ENCODE measurements around the gene GPR18.

The GPR18 gene

DNA sequence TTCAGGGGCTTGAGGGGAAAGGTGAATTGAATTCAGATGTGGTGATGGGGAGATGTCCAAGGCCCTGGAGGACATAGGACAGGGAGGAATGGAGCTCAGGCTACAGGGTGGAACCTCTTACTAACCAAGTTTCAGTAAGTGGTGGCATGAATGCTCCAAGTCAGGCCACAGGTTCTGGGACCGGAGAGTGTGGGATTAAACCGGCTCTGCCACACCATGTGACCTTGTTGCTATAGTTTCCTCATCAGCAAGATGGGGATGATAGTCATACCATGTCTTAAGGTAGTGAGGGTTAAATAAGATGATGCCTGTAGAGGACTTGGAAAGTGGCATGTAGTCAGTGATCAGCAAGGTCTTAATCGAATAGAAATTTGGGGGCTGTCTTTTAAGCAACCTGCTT lies 32.7 kb upstream of the GPR18 start:
- DNase-seq (ENCODE audit: low spot score): no peak

DNA sequence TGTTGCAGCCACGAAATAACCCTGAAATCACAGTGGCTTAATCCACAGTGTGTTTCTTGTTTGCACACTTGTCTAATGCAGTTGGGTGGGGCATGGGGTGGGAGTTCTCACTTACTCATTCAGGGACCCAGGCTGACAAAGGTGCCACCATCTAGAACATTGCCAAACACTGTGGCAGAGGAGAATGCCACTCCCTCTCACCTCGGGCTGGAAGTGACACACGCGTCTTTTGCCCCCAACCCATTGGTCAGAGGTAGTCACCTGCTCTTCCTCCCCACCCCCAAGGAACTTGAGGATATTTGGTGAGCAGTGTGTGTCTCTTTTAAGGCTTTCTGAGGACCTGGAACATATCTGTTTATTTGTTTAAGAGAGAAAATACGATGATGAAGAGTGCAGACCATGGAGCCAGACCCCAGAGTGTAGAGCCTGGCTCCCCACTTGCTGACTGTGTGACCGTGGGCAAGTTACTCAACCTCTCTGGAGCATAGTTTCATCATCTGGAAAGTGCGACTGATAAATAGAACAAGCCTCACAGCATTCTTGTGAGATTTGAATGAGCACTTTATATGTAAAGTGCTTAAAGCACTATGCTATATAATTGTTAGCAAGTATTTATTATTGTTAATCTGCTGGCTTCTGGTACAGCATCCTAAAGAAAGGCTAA lies 31.6 kb upstream of the GPR18 start:
- DNase-seq (ENCODE audit: low spot score): no peak

DNA sequence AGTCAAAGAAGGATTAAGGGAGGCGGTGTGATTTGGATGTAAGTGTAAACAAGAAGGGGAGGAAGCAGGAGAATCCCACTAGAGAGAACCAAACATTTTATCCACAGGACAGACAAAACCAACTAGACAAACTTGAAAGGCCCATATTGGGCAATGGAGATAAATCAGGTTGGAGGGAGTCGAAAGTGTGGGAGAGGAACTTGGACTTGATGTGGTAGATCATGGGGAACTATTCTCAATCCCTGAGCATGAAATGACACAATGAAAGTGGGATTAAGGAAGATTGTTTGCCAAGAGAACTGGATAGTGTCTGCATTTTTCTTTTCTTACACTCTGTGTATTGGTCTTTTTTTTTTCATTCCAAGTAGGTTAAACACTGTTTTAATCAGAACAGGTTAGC lies 31.1 kb upstream of the GPR18 start:
- DNase-seq (ENCODE audit: low spot score): no peak

DNA sequence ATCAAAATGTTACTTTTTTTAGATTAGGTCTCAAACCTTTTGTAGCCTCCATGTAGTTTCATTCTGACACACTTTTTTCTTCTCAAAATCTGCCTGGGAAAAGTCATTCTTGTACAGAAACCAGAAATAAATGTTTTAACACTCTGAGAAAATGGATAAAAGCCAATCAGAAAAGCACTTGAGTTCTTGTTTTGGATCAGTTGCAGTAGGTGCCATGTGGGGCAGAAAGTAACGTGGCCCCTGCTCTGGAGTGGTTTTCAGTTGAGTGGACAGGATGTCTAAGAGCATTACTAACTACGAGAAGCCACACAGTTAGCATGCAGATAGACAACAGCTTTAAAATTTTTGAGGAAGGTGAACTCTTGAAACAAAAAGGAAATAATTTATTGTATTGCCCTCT lies 29.9 kb upstream of the GPR18 start:
- no peak for DNase-seq (ENCODE audit: low spot score)

DNA sequence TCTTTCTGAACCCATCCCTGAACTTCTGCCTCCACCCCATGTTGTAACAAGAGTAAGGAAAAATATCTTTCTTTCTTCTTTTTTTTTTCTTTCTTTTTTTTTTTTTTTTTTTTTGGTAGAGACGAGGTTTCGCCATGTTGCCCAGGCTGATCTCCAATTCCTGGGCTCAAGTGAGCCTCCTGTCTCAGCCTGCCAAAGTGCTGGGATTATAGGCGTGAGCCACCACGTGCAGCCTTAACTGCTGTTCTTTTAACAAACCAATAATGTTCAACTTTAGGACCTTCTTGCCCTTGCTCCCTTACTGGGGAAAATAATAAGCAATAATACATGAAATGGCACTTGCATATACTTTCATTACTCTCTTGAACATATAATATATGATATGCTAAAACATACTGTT lies 29.4 kb upstream of the GPR18 start:
- DNase-seq (ENCODE audit: low spot score): no peak

DNA sequence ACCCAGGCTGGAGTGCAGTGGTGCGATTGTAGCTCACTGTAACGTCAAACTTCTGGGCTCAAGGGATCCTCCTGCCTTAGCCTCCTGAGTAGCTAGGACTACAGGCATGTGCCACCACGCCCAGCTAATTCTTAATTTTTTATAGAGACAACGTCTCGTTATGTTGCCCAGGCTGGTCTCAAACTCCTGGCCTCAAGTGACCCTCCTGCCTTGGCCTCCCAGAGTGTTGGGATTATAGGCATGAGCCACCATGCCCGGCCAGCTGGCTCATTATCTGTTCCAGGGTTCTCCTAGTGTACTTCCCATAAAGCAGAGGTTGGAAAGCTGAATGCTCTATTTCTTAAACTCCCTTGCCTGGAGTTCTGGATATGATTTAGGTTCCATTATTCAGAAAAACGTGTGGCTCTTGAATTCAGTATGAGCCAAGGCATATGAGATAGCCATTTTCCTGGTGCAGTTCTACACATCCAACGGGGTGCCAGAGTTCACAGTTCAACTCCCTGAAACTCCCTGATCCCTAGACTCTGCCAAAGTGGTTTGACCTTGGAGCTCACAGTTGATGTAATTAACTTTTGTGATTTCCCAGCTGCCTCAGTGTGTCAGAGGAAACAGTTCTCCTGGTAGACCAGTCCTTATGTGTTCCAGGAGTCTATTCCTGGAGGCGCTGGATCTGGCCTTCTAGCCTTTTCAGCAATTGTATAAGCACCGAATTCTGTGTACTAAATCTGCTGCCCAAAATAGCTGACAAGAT lies 27.4 kb upstream of the GPR18 start:
- no peak for DNase-seq (ENCODE audit: low spot score)

DNA sequence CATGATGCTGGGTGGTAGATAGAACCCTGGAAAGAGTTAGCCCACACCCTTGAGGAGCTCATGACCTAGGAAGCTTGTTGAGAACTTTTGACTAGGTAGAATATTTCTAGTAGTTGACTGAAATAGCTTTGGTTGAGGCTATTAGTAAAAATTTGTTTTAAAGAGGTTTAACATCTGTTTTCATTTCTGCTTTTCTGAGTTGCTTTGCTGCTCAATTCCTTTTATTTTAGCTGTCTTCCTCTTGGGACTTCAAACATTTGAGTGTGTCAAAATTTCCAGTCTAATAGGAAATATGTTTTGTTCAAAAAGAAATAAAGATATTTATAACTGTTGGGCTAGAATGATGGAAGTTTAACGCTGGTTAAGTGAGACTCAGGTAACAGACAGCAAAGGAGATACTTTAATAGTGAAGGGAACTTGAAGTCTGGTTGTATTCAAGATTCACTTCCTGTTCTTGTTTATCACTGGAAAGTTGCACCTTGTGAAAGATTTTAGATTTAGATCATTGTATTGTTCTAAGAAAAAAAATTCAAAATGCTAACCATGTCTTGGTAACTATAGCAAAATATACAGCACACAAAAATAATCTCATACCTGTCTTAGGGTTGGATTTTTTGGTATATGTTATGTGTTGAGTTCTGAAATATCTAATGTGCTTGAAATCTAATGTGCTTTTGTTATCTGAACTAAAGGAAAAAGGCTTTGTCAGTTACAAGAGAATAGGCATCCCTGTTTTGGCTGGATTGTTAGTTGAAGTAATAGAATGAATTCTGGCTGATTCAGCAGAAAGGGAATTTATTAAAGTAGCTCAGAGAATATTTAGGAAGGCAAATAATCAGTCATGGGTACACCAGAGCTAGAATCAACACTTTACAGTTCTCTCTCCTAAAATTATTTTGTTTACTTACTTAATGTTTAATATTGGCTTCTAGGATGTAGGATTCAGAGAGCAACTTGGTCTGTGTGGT lies 24.4 kb upstream of the GPR18 start:
- DNase-seq (ENCODE audit: low spot score): peak; percentile 16

DNA sequence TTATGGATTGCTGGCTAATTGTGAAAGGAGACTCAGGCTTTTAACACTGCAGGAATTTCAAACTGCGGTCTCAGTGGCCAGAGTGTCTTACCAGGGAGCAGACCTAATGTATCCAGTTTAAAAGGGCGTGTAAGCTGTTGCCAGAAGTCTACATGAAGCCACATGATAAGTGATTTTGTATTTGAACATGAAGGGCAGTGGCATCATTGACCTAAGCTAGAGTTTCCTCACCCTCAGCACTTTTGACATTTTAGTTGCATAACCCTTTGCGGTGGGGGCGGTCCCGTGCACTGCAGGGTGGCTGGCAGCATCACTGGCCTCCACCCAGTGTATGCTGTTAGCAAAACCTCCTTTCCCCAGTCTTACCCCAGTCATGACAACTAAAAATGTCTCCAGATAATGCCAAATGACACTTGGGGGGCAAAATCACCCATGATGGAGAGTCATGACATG lies 23.7 kb upstream of the GPR18 start:
- DNase-seq (ENCODE audit: low spot score): peak; percentile 79

DNA sequence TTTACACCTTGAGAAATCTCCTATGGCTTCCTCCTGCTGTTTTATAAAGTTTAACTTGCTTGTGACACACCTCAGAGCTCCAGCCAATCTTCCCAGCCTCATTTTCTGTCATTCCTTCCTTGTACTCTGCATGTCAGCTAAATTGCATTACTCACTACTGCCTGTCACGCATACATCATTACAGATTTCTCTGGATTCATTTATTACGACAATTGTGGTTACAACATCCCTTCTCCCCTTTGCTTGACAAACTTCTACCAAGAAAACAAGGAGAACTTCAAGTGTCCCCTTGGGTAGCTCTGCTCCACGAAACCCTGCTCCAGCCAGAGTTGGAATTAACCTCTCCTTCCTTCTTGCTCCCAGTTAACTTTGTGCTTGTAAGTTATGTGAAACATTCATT lies 22.0 kb upstream of the GPR18 start:
- peak; percentile 52 for DNase-seq (ENCODE audit: low spot score)

DNA sequence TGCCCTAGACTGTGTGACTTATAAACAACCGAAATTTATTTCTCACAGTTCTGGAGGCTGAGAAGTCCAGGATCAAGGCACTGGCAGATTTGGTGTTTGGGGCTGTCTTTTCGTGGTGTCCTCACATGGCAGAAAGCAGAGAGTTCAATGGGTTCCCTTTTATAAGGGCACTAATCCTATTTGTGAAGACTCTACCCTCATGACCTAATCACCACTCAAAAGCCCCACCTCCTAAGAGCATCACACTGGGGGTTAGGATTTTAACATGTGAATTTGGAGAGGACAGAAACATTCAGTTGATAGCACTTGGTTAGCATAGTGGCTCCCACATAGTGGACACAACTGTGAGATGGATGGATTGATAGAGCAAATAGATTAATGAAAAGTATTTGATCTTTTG lies 21.5 kb upstream of the GPR18 start:
- DNase-seq (ENCODE audit: low spot score): no peak

DNA sequence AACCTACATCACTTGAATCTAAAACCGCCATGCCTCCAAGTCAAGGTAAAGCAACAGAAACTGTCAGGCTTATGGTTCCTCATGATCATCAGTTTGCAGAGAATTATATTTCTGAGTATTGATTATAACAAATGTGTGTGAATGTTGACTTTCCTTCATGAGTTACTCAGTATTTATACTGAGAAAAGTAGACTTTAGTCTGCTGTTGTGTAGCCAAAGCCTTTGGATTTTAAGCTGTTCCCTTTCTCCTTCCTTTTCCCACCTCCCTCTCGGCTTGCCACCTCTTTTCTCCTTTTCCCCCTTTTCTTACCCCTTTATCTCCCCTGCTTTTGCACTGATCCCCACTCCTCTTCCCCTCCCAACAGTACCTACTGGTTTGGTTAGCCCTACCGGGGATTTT lies 20.7 kb upstream of the GPR18 start:
- no peak for DNase-seq (ENCODE audit: low spot score)

DNA sequence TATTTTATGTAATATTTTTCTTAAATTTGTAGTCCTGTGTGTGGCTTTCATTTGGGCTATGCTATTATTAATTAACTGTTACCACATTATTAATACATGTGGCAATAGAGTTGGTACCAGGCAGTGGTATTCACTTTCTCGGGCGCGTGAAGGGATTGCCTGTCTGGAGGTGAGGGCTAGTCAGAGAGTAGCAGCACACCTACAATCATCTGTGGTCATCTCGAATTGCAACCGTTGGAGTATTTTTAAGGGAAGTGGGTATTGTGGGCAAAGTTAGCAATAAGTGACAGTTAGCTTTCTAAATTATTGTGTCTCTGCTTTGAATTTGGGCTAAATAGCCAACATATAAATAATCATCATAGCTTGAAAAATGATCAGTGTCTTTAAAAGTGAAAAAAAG lies 20.0 kb upstream of the GPR18 start:
- no peak for DNase-seq (ENCODE audit: low spot score)

DNA sequence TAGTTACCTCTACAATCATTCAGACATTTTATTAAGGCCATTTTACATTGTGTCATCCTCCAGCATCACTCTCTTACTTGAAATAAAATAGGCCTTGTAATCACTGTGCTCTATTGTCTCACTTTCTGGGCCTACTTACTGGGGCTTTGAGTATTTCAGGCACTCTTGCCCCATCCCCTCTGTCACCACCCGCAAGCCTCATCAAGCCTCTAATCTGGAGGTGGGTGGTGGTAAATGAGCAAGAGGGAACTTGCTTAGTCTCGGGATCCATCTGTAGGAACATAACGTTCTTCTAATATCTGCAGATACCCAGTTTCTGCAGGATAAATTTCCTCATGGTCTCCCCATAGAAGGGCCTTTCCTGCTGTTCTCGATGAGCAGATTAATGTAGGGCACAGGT lies 19.4 kb upstream of the GPR18 start:
- no peak for DNase-seq (ENCODE audit: low spot score)

DNA sequence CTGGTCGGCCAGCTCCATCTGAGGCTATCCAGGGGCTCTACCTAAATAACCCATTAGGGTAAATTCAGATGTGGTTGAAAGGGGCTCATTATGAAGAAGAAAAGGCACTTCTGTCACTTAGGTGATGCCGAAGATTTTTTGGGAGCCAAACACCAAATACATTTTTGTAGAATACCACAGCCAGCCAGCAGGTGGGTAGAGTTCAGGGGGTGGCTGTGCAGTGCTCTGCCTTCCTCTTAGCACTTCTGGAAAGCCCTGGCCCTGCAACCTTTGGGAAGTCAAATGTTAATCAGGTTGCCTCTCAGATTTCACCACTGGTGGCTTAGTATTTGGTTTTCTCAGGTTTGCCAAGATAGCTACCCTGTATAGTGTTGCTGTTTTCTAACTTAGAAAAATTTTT lies 18.5 kb upstream of the GPR18 start:
- no peak for DNase-seq (ENCODE audit: low spot score)

DNA sequence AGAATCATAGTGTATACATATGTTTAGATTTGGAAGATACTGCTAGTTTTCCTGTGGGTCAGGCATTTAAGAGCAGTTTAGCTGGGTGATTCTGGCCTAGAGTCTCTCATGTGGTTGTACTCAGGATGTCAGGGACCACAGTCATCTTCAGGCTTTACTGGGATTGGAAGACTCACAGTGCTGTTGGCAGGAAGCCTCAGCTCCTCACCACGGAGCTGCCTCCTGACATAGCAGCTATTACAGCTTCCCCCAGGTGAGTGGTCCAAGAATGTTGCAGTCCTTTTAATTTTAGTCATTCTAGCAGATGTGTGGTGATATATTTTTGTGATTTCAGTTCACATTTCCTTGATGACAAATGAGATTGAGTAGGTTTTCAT lies 16.9 kb upstream of the GPR18 start:
- DNase-seq (ENCODE audit: low spot score): peak; percentile 55

DNA sequence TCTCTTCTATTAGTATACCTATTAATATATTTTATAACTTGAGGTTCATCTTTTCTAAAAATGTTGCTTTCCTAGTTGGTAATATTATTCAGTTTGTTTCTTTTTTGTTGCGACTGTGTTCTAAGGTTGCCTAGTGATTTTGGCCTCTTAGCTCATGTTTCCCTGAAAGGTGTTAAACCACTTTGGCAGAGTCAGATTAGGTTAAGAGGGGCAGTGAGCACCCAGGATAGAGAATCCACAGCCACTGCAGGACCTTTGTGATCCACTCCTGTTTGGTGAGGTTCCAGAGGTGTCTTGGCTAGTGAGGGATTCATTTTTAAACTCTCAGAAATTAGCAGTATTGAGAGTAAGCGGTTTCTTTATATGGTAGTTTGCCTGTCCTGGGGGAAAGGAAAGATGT lies 14.9 kb upstream of the GPR18 start:
- no peak for DNase-seq (ENCODE audit: low spot score)

DNA sequence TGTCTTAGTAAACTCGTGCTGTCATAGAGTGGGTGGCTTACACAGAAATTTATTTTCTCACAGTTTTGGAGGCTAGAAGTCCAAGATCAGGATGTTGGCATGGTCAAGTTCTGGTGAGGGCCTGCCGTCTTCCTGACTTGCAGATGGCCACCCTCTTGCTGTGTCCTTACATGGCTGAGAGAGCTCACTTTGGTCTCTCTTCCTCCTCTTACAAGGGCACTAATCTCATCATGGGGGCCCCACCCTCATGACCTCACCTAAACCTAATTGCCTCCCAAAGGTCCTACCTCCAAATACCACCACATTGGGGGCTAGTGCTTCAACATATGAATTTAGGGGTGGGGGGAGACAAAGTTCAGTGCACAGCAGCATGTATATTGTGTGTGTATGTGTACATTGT lies 14.3 kb upstream of the GPR18 start:
- no peak for DNase-seq (ENCODE audit: low spot score)

DNA sequence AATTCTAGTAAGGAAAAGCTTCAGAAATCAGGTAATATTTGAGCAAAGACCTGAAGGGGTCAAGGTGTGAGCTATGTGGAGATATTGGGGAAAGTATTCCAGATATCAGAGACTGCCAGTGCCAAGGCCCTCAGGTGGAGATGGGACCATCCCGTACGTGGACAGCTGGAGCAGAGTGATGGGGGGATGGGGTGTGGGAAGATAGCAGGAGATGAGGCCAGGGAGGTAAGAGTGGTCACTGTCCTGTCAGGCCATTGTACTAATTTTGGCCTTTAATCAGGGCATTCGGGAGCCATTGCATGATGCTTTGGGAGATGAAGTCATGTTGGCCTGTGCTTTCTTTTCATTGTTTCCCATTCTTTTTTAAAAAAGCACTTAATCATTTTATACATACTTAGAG lies 13.1 kb upstream of the GPR18 start:
- no peak for DNase-seq (ENCODE audit: low spot score)

DNA sequence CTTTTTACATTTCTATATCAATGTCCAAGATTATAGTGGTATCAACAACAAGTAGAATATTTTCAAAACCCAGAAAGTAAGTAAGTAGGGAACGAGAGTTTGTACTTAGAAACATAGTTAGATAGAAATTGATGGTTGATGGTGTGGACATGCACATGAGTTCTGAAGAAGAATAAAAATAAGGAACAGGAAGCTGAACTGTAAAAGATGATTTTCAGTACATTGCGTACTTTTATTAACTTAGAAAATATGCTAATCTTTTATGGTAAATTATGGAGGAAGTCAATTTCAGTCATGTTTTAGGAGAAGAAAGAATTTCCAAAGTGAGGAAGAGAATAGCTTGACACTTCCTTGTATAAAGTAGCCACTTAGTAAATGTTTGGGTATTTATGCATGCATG lies 12.3 kb upstream of the GPR18 start:
- no peak for DNase-seq (ENCODE audit: low spot score)

DNA sequence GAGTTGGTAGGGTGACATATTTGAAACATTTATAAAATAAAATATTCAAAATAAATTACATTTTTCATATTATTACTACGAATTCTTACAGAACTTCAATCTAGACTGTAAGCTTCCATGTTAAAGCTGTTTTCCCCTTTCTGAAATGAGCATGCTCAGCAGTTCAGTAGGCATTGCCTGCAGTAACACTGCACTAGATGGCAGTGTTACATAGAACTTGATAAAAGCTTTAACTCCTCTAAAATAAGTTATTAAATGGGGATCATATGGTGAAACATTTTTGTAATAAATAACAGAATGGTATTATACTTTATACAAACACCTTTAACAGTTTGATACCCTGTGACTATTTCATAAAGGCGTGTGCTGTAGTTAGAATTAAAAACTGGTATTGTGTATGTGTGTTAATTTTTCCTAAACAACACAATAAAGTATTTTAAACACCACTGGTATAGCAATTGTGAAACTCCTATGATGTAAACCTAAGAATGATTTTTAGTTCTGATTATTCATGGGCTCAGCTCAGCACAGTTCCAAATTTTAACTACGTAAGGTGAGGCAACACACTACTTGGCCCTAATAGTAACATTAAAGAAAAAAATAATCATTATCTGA lies 11.6 kb upstream of the GPR18 start:
- peak; percentile 59 for DNase-seq (ENCODE audit: low spot score)

DNA sequence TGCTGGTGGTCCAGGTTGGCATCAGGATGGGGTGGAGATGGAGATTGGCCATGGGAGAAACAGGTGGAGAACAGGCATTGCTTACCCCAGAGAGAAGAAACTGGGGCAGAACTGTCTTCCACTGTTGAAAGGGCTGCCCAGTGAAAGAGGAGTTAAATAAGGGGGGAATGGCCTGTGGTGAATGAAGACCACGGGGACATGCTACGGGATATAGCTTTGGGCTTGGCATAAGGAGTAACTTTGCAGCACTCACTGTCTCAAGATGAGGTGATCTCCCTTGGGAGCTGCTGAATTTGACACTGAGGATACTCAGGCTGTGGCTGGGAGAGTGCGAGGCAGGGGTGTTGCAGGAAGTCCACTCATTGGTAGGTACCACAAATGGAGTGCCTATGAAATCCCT lies 10.6 kb upstream of the GPR18 start:
- DNase-seq (ENCODE audit: low spot score): no peak

DNA sequence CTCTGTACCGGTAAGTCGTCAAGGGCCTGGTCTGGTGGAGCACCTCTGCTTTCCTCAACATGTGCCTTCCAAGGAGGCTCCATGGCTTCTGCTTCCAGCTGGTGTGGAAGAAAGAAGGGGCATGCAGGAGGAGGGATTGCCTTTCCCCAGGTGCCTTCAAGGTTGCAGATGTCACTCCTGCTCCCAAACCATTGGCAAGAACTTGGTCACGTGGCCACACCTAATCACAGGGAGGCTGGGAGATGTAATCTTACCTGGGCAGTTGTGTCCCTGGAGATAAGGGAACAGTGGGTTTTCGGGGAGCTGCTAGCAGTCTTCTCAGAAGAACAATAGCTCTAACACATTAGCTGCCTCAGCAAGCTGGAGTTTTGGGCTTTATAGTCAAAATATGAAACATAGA lies 9.7 kb upstream of the GPR18 start:
- no peak for DNase-seq (ENCODE audit: low spot score)

Measured in AG20443 (cell line).